Body of pancreas (tissue), 4 donors: ENCODE measurements around the gene NACA2. TPM values are rescaled to one million over a fixed set of nuclear protein-coding genes. Genes with fewer than 3 reads are reported as not detected.
"Not testable (repeated sequence)": the region's sequence is repeated elsewhere in the genome, so short reads cannot be mapped to it uniquely, and the experiment has no call there.

Experiments
- ATAC-seq: fragments of 150-250 bp; one replicate; pipeline ENCODE4 v1.9.1; 2016
- DNase-seq, 4 donors: peaks; one replicate each; pipeline ENCODE4 v3.0.0-alpha.2; 2019
- H3K27ac ChIP-seq, 4 donors: fragments of 200-600 bp; sonication (generic); 1 replicate in 3 of 4; 2 replicates in 1 of 4; pipeline versions ENCODE4 v1.5.1 to v1.6.1; 2016 to 2019; ENCODE audit warnings: mild to moderate bottlenecking in 1 of 4, mixed read lengths in 1 of 4, moderate library complexity in 1 of 4
- H3K27me3 ChIP-seq, 2 donors: fragments of 200-600 bp; sonication (generic); one replicate each; pipeline ENCODE4 v1.6.0; 2016; ENCODE audit warnings: mild to moderate bottlenecking in 1 of 2
- H3K36me3 ChIP-seq, 2 donors: fragments of 200-600 bp; sonication (generic); replicated peaks in 1 of 2; 2 replicates each; pipeline ENCODE4 v1.5.1; 2016; ENCODE audit warnings: low read depth in 2 of 2; ENCODE audit not compliant: insufficient read depth in 1 of 2
- H3K4me1 ChIP-seq: fragments of 200-600 bp; sonication (generic); one replicate; pipeline ENCODE4 v1.6.0; 2016
- H3K4me3 ChIP-seq, 2 donors: fragments of 200-600 bp; sonication (generic); 1 replicate in 1 of 2; 2 replicates in 1 of 2; pipeline ENCODE4 v1.5.1; 2016 to 2019
- H3K9me3 ChIP-seq, 3 donors: fragments of 200-600 bp; sonication (generic); 1 replicate in 2 of 3; 2 replicates in 1 of 3; pipeline ENCODE4 v1.5.1; 2016
- POLR2A ChIP-seq, 3 donors: fragments of 450-650 bp; IDR thresholded peaks; one replicate each; pipeline ENCODE4 v1.6.1; 2016; ENCODE audit warnings: antibody characterized with exemption in 3 of 3, mild to moderate bottlenecking in 2 of 3
- WGBS, 2 donors: methylation state at CpG; one replicate each; pipeline ENCODE4 v1.1.5; 2017; 5-methylcytosine and 5-hydroxymethylcytosine counted together
- intact Hi-C: fragments of 100-400 bp; cut with DNase I; formaldehyde crosslinking; loops from one replicate; pipeline ENCODE4 v1.15.1; 2023
- total RNA-seq, 2 donors: library from RNA; depleted of rRNA; stranded (reverse); fragments of >200 nt; gene quantifications; one replicate each; pipeline ENCODE4 v1.1.0, GENCODE V29; 2016
- TF ChIP-seq, protein P1 (sequence below), 7 experiments: fragments of 450-650 bp in 4 of 7; fragments of 200-600 bp in 3 of 7; sonication (generic) in 3 of 7; IDR thresholded peaks; one replicate each; pipeline ENCODE4 v1.5.1; 2016 to 2019; ENCODE audit warnings: antibody characterized with exemption in 7 of 7

Gene NACA2
- total RNA-seq, 2 donors from 2014 or later = 1.6 TPM; not detected in 1

DNA sequence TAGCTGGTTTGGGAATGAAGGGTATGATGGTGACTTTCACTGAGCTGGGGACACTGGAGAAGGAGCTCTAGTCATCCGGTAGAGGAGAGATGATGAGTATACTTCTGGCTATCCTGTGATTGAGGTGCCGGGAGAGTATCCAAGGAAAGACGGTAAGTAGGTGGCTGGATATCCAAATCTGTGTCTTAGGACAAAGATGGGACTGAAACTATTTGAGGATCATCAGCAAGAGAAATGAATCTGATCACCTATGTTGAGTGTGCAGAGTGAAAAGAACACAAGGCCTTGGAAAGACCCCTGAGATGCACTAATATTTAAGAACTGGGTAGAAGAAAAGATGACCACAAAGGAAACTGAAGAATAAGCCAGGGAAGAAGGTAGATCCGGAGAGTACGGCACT lies 1.0 kb downstream of the NACA2 start:
- Histone ChIP-seq H3K27ac (no peak overlapping the region), H3K4me1 (no peaks in the 10 kb centered on the region), H3K27me3 (no peaks in the 10 kb centered on the region), H3K4me3 (no peak overlapping the region), H3K9me3 (no peaks in the 10 kb centered on the region), H3K36me3 (no peaks in the 10 kb centered on the region)
- no peak for DNase-seq
- WGBS, 2 donors = 93 to 96% methylated on average over 5 of the region's 5 CpGs
- ATAC-seq = no peak
- TF ChIP-seq POLR2A (IDR thresholded peaks at IDR 0.05) = no peak
- TF ChIP-seq, protein P1, sequence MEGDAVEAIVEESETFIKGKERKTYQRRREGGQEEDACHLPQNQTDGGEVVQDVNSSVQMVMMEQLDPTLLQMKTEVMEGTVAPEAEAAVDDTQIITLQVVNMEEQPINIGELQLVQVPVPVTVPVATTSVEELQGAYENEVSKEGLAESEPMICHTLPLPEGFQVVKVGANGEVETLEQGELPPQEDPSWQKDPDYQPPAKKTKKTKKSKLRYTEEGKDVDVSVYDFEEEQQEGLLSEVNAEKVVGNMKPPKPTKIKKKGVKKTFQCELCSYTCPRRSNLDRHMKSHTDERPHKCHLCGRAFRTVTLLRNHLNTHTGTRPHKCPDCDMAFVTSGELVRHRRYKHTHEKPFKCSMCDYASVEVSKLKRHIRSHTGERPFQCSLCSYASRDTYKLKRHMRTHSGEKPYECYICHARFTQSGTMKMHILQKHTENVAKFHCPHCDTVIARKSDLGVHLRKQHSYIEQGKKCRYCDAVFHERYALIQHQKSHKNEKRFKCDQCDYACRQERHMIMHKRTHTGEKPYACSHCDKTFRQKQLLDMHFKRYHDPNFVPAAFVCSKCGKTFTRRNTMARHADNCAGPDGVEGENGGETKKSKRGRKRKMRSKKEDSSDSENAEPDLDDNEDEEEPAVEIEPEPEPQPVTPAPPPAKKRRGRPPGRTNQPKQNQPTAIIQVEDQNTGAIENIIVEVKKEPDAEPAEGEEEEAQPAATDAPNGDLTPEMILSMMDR (IDR thresholded peaks at IDR 0.05) = no peak
- intact Hi-C loops = no loop called here

DNA sequence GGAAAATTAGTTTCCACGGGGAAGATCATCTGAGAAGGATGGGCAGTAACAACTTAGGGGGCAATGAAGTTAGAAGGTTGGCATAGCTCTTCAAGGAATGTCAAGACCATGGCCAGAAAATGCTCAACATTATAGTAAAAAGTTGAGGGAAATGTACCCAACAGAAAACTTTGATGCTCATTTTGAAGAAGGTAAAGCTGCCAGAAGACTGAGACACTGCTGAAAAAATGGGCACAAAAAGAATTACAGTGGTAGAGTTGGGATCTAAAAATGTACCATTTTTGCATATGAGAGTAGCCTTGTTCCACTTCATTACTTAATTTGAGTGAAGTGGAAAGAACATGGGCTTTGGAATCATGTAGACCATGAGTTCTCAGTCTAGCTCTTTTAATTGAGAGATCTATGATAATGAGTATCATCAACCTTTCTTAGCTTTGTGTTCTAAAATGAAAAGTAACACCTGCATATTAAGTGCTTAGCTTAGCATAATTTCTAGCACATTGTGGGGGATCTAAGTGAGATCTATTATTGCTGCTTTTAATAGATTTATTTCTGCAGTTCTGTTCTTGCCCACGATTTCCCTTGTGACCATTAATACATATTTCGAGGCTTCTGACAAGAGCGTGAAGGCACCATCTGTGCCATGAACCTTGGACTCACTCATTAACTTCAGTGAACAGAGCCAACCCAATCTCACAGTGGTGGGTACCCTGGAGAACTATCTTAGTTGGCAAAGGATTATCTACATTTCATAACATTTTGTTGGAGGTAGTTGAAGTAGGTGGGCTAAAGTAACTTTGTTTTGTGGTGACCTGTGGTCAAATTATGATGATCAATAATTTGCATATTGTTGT lies 3.0 kb downstream of the NACA2 start:
- Histone ChIP-seq H3K9me3 (no peaks in the 10 kb centered on the region), H3K4me3 (no peak overlapping the region), H3K36me3 (no peaks in the 10 kb centered on the region), H3K27ac (no peak overlapping the region), H3K27me3 (no peaks in the 10 kb centered on the region), H3K4me1 (no peaks in the 10 kb centered on the region)
- peak in 1 of 4 donors; percentile 48 for DNase-seq
- ATAC-seq = no peak
- TF ChIP-seq POLR2A (IDR thresholded peaks at IDR 0.05) = no peak
- TF ChIP-seq, protein P1 (IDR thresholded peaks at IDR 0.05) = no peak
- WGBS, 2 donors = 46 to 48% methylated on average over 4 of the region's 4 CpGs
- intact Hi-C loops = no loop called here

DNA sequence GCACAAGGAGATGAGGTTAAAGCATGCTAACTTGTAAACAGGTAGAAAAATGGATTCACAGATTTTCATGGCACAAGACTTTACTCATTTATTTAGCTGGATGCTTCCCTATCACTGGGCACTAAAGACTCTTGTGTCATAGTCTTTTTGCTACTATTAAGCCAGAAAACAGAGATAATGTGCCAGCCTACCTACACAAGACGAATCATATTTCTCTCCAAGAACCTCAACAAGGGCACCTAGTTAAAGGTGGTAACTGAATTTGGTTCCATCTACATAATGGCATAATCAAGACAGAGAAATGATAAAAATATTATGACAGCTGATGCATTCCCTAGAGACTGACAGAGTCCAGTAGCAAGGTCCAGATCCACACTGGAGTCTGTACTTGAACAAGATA lies 3.8 kb downstream of the NACA2 start:
- ATAC-seq = no peak
- Histone ChIP-seq H3K36me3 (no peaks in the 10 kb centered on the region), H3K4me3 (no peak overlapping the region), H3K27ac (no peak overlapping the region), H3K9me3 (no peaks in the 10 kb centered on the region), H3K4me1 (no peaks in the 10 kb centered on the region), H3K27me3 (no peaks in the 10 kb centered on the region)
- intact Hi-C loops = no loop called here
- TF ChIP-seq, protein P1 (IDR thresholded peaks at IDR 0.05) = no peak
- WGBS, 2 donors = 58 to 86% methylated on average over 1 of the region's 1 CpG
- DNase-seq = no peak

DNA sequence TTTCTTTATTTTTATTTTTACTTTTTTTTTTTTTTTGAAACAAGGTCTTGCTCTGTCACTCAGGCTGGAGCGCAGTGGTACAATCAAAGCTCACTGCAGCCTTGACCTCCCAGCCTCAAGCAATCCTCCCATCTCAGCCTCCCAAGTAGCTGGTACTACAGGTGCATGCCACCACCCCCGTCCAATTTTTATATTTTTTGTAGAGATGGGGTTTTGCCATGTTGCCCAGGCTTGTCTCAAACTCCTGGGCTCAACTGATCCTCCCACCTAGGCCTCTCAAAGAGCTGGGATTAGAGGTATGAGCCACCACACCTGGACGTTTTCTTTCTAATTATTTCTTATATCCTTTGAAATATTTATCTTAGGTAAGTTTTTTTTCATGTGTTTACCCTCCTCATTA lies 4.4 kb downstream of the NACA2 start:
- intact Hi-C loops, H3K4me1 ChIP-seq, H3K4me3 ChIP-seq, DNase-seq, H3K27ac ChIP-seq, ATAC-seq, H3K27me3 ChIP-seq, H3K36me3 ChIP-seq, H3K9me3 ChIP-seq: not testable (repeated sequence)
- WGBS, 2 donors = 77% methylated on average over 3 of the region's 3 CpGs

DNA sequence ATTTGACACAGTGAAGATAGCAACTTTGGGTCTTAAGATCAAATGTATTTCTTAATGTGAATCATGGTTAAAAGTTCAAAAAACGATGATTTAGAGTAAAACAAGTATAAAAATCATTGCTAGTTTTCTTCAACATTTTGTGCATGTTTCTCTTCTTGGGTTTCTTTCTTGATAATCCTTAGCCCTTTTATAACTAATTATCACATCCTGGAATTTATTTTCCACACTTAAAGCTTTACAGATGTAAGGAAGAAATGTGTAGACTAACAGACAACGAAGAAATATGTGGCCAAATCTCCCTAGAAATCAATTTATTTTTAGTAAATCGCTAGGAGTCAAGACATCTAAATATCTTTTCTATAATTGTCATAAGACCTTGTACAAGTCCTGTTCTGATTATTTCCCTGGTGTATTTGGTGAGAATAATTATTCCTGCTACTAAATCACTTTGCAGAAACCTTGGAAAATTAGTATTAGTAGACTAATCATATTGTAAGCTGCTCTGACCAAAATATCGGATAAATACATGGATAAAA lies 4.9 kb downstream of the NACA2 start:
- WGBS, 2 donors = 92 to 94% methylated on average over 4 of the region's 4 CpGs
- Histone ChIP-seq H3K9me3 (no peaks in the 10 kb centered on the region), H3K27me3 (no peaks in the 10 kb centered on the region), H3K36me3 (no peaks in the 10 kb centered on the region), H3K27ac (no peak overlapping the region), H3K4me1 (peaks cover 11% of the 10 kb centered on the region), H3K4me3 (no peak overlapping the region)
- intact Hi-C loops = no loop called here
- ATAC-seq (no peak), DNase-seq (no peak)
- TF ChIP-seq POLR2A (IDR thresholded peaks at IDR 0.05) = no peak
- TF ChIP-seq, protein P1 (IDR thresholded peaks at IDR 0.05) = no peak
